Stimulated activated CD8-positive, alpha-beta memory T cell treated with anti-CD3 and anti-CD28 coated beads, Interleukin-15, amount 100 ng/mL, for 24 hours (primary cell): ENCODE measurements around the gene PIAS4.

Source experiments
- DNase-seq: peaks from one replicate; pipeline ENCODE4 v3.0.0-alpha.2; 2020; ENCODE audit warnings: low read depth

Gene PIAS4

GRCh38 chr19:4059891-4060620 lies 52.5 kb downstream of the PIAS4 start:
- no peak for DNase-seq

GRCh38 chr19:4060621-4061177 lies 53.2 kb downstream of the PIAS4 start:
- DNase-seq: no peak

GRCh38 chr19:4061178-4061682 lies 53.7 kb downstream of the PIAS4 start:
- DNase-seq: no peak

GRCh38 chr19:4061683-4062418 lies 54.3 kb downstream of the PIAS4 start:
- no peak for DNase-seq

GRCh38 chr19:4062419-4063368 lies 55.2 kb downstream of the PIAS4 start:
- no peak for DNase-seq

GRCh38 chr19:4063369-4064148 lies 56.0 kb downstream of the PIAS4 start:
- DNase-seq: no peak

- no peak for DNase-seq
These were observed 56.6 kb downstream of the PIAS4 start for GRCh38 chr19:4064149-4064495.

GRCh38 chr19:4064496-4065260 lies 57.1 kb downstream of the PIAS4 start:
- DNase-seq: no peak

GRCh38 chr19:4065430-4066175 lies 58.1 kb downstream of the PIAS4 start:
- DNase-seq: peak; percentile 92

- DNase-seq: no peak
These were observed 58.7 kb downstream of the PIAS4 start for GRCh38 chr19:4066176-4066606.

GRCh38 chr19:4066682-4067395 lies 59.3 kb downstream of the PIAS4 start, which contains the start of gene ZBTB7A:
ZBTB7A (minus strand) TSS chr19:4066899; CDS start chr19:4055232, 11,667 bp downstream.
- DNase-seq: no peak

- no peak for DNase-seq
These were observed 60.0 kb downstream of the PIAS4 start for GRCh38 chr19:4067396-4068046.

GRCh38 chr19:4068047-4068966 lies 60.8 kb downstream of the PIAS4 start:
- no peak for DNase-seq

GRCh38 chr19:4069331-4069959 lies 61.9 kb downstream of the PIAS4 start:
- no peak for DNase-seq

GRCh38 chr19:4071610-4072009 lies 64.1 kb downstream of the PIAS4 start:
- no peak for DNase-seq

- no peak for DNase-seq
These were observed 67.8 kb downstream of the PIAS4 start for GRCh38 chr19:4075373-4075772.

- DNase-seq: no peak
These were observed 69.5 kb downstream of the PIAS4 start for GRCh38 chr19:4077007-4077374.
